Small intestine (tissue), 7 donors: ENCODE data around the gene ANP32A. TPM values are rescaled to one million over a fixed set of nuclear protein-coding genes. Genes with fewer than 3 reads are reported as not detected.
A peak's percentile ranks its signal among the peaks of the same experiment; 100 is the strongest.

Experiments used
- DNase-seq, 2 donors: peaks; one replicate each; pipeline versions ENCODE4 v3.0.0 to v3.0.0-alpha.2; 2013
- FAIRE-seq: peaks from 2 replicates; lab custom pipeline; 2012; peaks lifted over from hg19 to GRCh38; lab: Jason Lieb, UNC
- H3K27ac ChIP-seq, 3 donors: one replicate each; pipeline ENCODE4 v1.5.1; 2013; ENCODE audit warnings: low read length in 2 of 3, mild to moderate bottlenecking in 2 of 3, control low read depth in 1 of 3, inconsistent platforms in 1 of 3, low read depth in 1 of 3, moderate library complexity in 1 of 3
- H3K27me3 ChIP-seq, 3 donors: one replicate each; pipeline ENCODE4 v1.6.1; 2013; ENCODE audit warnings: low read length in 3 of 3, inconsistent platforms in 1 of 3; ENCODE audit not compliant: control insufficient read depth in 3 of 3, insufficient read depth in 3 of 3
- H3K36me3 ChIP-seq, 3 donors: one replicate each; pipeline ENCODE4 v1.6.1; 2013; ENCODE audit warnings: low read length in 3 of 3, inconsistent platforms in 1 of 3, low read depth in 1 of 3, mild to moderate bottlenecking in 1 of 3, moderate library complexity in 1 of 3; ENCODE audit not compliant: control insufficient read depth in 3 of 3, insufficient read depth in 2 of 3
- H3K4me1 ChIP-seq, 3 donors: one replicate each; pipeline ENCODE4 v1.6.1; 2013; ENCODE audit warnings: low read length in 2 of 3, inconsistent platforms in 1 of 3, low read depth in 1 of 3, mild to moderate bottlenecking in 1 of 3, moderate library complexity in 1 of 3; ENCODE audit not compliant: control insufficient read depth in 3 of 3, insufficient read depth in 2 of 3
- H3K4me3 ChIP-seq, 3 donors: one replicate each; pipeline ENCODE4 v1.5.1; 2013; ENCODE audit warnings: low read length in 3 of 3, control low read depth in 1 of 3, inconsistent platforms in 1 of 3, low read depth in 1 of 3, mild to moderate bottlenecking in 1 of 3, moderate library complexity in 1 of 3
- H3K9me3 ChIP-seq, 2 donors: one replicate each; pipeline ENCODE4 v1.6.1; 2013; ENCODE audit warnings: low read depth in 1 of 2, low read length in 1 of 2; ENCODE audit not compliant: control insufficient read depth in 2 of 2, insufficient read depth in 1 of 2
- WGBS, 3 donors: extraction: QIAGEN DNeasy Blood & Tissue Kit; methylation state at CpG; one replicate each; pipeline ENCODE4 v1.1.7; 2013; 5-methylcytosine and 5-hydroxymethylcytosine counted together
- polyA plus RNA-seq, 4 donors: library from polyadenylated mRNA; stranded (reverse) in 3 of 4; unstranded in 1 of 4; fragments of 200-250 nt in 3 of 4; fragments of 120-200 nt in 1 of 4; gene quantifications; one replicate each; pipeline versions ENCODE4 v1.2.1 to v1.2.3, GENCODE V29; 2013
- donor health status: healthy with polysubstance abuse.
- donor health status: control.
- donor health status: control.
- donor health status: Bipolar disorder and iron deficiency.
- donor health status: healthy.

The ANP32A gene
- polyA plus RNA-seq, 4 donors: 56.2 to 227 (median 103) TPM

DNA sequence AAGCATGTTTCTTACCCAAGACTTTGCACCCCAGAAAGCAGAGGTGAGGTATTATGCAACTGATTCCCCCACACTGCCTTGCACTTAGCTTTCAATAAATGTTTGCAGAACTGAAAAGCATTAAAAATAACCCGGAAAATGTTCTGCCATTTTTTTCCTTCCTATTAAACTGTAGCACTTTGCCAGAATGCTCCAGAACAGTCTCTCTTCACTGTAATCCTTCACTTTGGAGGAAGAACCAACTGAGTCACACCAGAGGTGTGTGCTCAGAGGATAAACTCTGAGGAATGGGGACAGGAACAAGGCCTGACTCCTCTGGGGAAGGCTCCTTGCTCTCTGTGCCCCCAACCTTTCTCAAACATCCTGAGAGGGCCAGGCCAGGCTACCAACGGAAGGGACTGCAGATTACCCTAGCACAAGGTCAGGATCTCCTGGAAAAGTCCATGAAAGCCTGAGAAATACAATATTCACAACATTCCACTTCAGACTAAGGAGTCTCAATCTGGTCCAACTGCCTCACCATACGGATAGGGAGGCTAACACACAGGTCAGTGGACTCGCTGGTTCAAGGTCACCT lies 19.0 kb downstream of the ANP32A start:
- Histone ChIP-seq H3K36me3 (peaks cover 0 to 40% (median 0%) of the 10 kb centered on the region in 3 donors), H3K4me3 (no peak overlapping the region), H3K4me1 (peaks cover 0 to 6% (median 5%) of the 10 kb centered on the region in 3 donors), H3K9me3 (no peaks in the 10 kb centered on the region), H3K27me3 (no peaks in the 10 kb centered on the region), H3K27ac (no peak overlapping the region)
- FAIRE-seq: no peak
- DNase-seq: no peak
- 55 to 66% (median 64%) methylated on average over 4 of the region's 4 CpGs for WGBS, 3 donors

DNA sequence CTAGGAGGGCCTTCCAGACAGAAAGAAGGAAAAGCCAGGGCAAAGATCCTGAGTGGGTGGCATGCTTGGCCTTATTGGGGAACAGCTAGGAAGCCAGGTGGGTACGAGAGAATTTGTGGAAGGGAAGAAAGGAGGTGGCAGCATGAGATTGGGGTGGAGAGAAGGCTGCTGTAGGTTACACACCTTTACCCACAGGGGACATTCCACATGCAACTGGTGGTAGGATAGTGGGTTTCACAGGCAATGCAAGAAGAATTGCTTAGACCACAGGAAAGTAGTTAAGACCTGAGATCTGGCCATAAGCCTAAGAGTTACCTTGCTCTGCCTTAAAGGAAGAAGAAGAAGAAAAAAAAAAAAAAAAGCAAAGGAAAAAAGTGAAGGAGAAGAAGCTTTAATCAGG lies 19.8 kb downstream of the ANP32A start:
- 93 to 94% (median 93%) methylated on average over 1 of the region's 1 CpG for WGBS, 3 donors
- H3K4me1 ChIP-seq: peaks cover under 1 to 12% (median 7%) of the 10 kb centered on the region in 3 donors
- H3K27ac ChIP-seq: no peak overlapping the region
- H3K27me3 ChIP-seq: no peaks in the 10 kb centered on the region
- no peaks in the 10 kb centered on the region for H3K9me3 ChIP-seq
- peaks cover 0 to 40% (median 0%) of the 10 kb centered on the region in 3 donors for H3K36me3 ChIP-seq
- no peak overlapping the region for H3K4me3 ChIP-seq
- no peak for FAIRE-seq
- DNase-seq: no peak

DNA sequence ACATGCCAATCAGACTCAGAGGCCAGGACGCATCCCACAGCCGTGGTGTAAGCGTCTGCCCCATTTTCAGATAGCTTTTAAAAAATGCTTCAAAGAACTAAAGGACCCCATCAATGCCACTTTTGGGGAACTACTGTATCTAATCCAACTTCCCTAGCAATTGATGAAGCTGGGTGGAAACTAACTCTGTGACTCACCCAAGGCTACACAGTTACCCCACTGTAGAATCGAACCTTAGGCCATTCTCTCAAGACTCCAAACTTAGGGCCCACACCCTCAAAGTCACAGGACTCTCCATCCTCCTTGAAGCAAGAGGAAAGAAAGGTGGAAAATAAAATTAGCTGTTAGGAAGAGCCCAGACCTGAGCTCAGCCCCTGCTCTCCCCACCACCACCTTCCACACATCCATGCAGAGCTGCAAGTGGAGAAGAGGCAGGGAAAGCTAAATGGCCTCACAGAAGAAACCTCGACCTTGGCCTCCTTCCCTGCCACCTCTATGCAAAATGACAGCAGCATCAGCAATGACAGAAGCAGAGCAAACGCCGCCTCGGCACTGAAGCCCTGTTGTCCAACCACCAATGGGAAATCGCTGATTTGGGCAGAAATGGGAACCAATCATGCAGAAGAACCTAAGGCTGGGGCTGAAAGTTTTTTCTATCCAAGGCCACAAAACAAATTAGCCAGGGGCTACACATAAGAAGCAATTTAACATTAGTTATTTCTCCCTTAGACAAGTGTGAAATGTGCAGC lies 22.2 kb downstream of the ANP32A start:
- Histone ChIP-seq H3K27ac (peak overlapping the region in 1 of 3 donors; percentile 8), H3K4me3 (no peak overlapping the region), H3K27me3 (no peaks in the 10 kb centered on the region), H3K4me1 (peaks cover 10 to 35% (median 28%) of the 10 kb centered on the region in 3 donors), H3K9me3 (no peaks in the 10 kb centered on the region), H3K36me3 (peaks cover 0 to 34% (median 0%) of the 10 kb centered on the region in 3 donors)
- 71 to 86% (median 78%) methylated on average over 9 of the region's 9 CpGs for WGBS, 3 donors
- DNase-seq (no peak), FAIRE-seq (no peak)

DNA sequence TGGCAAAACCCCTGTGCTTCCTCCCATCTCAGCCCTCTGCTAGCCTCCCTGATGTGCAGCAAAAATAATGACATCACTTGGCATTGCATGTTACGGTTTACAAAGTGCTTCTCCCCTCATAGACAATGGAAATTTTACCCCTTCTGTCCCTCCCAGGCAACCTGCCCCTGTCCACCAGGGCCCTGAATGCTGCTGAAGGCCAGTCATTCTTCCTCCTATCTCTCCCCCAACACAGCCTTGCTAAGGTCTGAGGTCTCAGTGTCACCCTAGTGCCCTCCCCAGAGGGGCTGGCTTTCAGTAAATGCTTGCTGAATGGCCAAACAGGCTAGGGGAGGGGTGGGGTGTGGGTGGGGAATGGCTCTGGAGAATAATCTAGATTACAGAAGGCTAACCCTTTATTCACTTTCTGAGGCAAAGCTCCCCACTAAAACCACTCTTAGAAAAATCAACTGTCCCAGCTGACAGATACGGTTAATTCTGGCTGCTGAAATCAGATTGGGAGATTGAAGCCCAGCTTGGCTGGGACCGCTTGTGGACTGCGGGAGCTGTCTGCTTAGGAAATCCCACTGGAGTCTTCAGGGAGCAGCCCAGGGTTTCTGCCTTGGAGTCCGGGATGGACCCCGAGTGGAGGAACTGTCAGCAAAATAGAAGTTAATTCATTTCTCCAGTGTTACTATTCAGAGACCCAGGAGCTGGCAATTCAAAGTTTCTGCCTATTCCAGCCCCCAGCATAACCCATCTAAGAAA lies 22.9 kb downstream of the ANP32A start:
- 62 to 86% (median 81%) methylated on average over 6 of the region's 6 CpGs for WGBS, 3 donors
- no peak for DNase-seq
- peaks cover 0 to 35% (median 0%) of the 10 kb centered on the region in 3 donors for H3K36me3 ChIP-seq
- H3K4me3 ChIP-seq: no peak overlapping the region
- no peak overlapping the region for H3K27ac ChIP-seq
- no peak for FAIRE-seq
- no peaks in the 10 kb centered on the region for H3K27me3 ChIP-seq
- H3K9me3 ChIP-seq: no peaks in the 10 kb centered on the region
- H3K4me1 ChIP-seq: peaks cover 10 to 43% (median 28%) of the 10 kb centered on the region in 3 donors

DNA sequence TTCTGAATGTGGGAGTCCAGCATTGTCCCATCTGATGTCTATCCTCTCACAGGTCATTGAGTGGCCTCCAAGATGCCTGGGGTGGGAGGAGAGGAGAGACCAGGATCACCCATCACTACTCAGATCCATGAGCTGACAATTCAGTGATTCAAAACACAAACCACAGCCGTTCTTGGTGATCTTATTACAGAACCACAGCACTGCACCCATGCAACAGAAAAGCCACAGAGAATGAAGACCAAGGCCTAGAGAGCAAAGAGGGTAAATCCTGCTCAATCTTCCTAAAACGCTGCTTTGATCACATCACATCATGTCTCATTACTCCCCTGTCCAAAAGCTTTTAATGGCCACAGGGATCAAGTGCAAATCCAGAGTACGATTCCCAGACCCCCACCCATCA lies 23.5 kb downstream of the ANP32A start:
- H3K27ac ChIP-seq: no peak overlapping the region
- peaks cover 11 to 44% (median 28%) of the 10 kb centered on the region in 3 donors for H3K4me1 ChIP-seq
- no peaks in the 10 kb centered on the region for H3K27me3 ChIP-seq
- DNase-seq (no peak), FAIRE-seq (no peak)
- 52 to 74% (median 57%) methylated on average over 3 of the region's 3 CpGs for WGBS, 3 donors
- H3K36me3 ChIP-seq: peaks cover 0 to 35% (median 0%) of the 10 kb centered on the region in 3 donors
- H3K9me3 ChIP-seq: no peaks in the 10 kb centered on the region
- H3K4me3 ChIP-seq: no peak overlapping the region

DNA sequence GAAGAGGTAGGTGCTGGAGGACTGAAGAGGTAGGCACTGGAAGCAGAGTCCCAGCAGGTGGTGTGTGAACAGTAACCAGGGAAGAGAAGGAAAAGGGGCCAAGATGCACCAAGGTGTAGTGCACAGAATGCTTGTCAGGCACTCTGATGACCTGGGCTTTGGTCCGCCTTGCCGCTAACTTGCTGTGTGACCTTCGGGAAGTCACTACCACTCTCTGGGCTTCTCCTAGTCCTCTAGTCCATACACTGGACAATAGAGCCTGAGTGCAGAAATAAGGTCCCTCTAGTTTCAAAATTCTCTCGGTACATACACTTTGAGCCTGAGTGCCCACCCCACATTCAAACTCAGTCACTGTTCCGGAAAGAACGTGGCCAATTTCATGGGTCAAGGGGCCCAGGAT lies 24.1 kb downstream of the ANP32A start:
- FAIRE-seq (no peak), DNase-seq (no peak)
- no peak overlapping the region for H3K27ac ChIP-seq
- no peaks in the 10 kb centered on the region for H3K27me3 ChIP-seq
- H3K36me3 ChIP-seq: peaks cover 0 to 33% (median 0%) of the 10 kb centered on the region in 3 donors
- H3K9me3 ChIP-seq: no peaks in the 10 kb centered on the region
- H3K4me3 ChIP-seq: no peak overlapping the region
- peaks cover 11 to 44% (median 30%) of the 10 kb centered on the region in 3 donors for H3K4me1 ChIP-seq
- WGBS, 3 donors: 92 to 95% (median 93%) methylated on average over 6 of the region's 6 CpGs

DNA sequence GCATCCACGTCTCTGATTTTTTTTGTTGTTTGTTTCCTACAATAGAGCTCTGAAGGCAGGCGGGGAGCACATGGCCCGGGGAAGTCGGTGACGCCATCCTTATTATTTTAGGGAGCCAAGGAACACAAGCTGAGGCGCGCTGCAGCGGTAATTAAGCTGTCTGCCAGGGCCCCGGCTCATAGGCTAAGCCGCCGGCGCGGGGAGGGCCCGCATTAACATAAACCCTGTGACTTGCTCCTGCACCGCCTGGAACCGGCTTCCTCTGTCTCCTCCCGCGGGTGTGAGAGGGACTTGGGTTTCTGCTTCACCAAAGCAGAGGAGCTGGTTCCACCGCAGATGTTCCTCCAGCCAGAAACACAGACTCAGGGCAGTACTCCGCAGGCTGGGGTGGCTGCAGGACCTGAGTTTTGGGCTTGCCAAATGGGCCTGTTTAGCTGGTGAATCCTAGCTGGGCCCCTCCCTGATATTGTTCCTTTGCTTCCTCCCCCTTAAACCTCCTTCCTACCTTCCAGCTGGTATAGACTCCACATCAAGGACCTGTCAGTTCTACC lies 25.3 kb downstream of the ANP32A start:
- WGBS, 3 donors: 1 to 16% (median 3%) methylated on average over 20 of the region's 20 CpGs
- Histone ChIP-seq H3K27ac (peak overlapping the region in 2 of 3 donors; percentile 82), H3K9me3 (no peaks in the 10 kb centered on the region), H3K36me3 (peaks cover 0 to 43% (median 0%) of the 10 kb centered on the region in 3 donors), H3K4me1 (peaks cover 11 to 48% (median 41%) of the 10 kb centered on the region in 3 donors), H3K4me3 (peak overlapping the region in 1 of 3 donors; percentile 3), H3K27me3 (no peaks in the 10 kb centered on the region)
- DNase-seq: peak; percentile 80 to 87
- no peak for FAIRE-seq

DNA sequence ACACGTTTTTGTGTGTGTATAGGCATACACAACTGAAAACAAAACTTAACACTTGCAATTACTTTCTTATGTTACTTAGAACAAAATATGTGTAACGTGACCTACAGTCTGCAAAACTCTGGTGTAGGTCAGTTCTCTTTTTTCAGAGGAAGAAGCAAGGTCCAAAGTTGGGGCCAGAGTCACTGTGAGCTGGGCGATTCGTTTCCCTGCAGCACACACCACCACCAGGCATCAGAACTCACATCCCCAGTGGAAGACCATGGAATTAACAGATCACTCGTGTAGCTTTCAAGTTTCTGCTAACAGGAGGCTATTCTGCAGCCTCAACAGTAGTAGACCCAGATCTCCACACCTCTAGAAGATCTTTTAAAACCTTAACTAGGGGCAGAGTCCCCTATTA lies 25.8 kb downstream of the ANP32A start:
- no peak overlapping the region for H3K4me3 ChIP-seq
- FAIRE-seq (no peak), DNase-seq (peak; percentile 55 to 62)
- H3K9me3 ChIP-seq: no peaks in the 10 kb centered on the region
- H3K36me3 ChIP-seq: peaks cover 0 to 48% (median 0%) of the 10 kb centered on the region in 3 donors
- peaks cover 11 to 53% (median 46%) of the 10 kb centered on the region in 3 donors for H3K4me1 ChIP-seq
- H3K27ac ChIP-seq: peak overlapping the region in 2 of 3 donors; percentile 76 to 82
- H3K27me3 ChIP-seq: no peaks in the 10 kb centered on the region
- 15 to 24% (median 20%) methylated on average over 5 of the region's 5 CpGs for WGBS, 3 donors
